Colon (tissue), 2 donors: ENCODE results near the gene FAF2.

Source experiments
- FAIRE-seq: peaks from 2 replicates; lab custom pipeline; 2012; peaks lifted over from hg19 to GRCh38; lab: Jason Lieb, UNC
- donor health status: control.
- donor health status: control.

FAF2 gene

GRCh38 chr5:176507911-176508310 is 59.7 kb downstream of the FAF2 start:
- no peak for FAIRE-seq

- no peak for FAIRE-seq
Observed at GRCh38 chr5:176508603-176509002, 60.4 kb downstream of the FAF2 start.

- no peak for FAIRE-seq
Observed at GRCh38 chr5:176513788-176514187, 65.6 kb downstream of the FAF2 start.

GRCh38 chr5:176514244-176514950 is 66.2 kb downstream of the FAF2 start:
- FAIRE-seq: no peak

- no peak for FAIRE-seq
Observed at GRCh38 chr5:176515396-176515795, 67.2 kb downstream of the FAF2 start.

GRCh38 chr5:176517053-176517661 is 69.0 kb downstream of the FAF2 start:
- FAIRE-seq: no peak

- no peak for FAIRE-seq
Observed at GRCh38 chr5:176519810-176520720, 71.9 kb downstream of the FAF2 start.

GRCh38 chr5:176521286-176521685 is 73.1 kb downstream of the FAF2 start:
- no peak for FAIRE-seq

- no peak for FAIRE-seq
Observed at GRCh38 chr5:176521699-176522263, 73.6 kb downstream of the FAF2 start.

GRCh38 chr5:176524138-176524537 is 76.0 kb downstream of the FAF2 start:
- no peak for FAIRE-seq

- FAIRE-seq: no peak
Observed at GRCh38 chr5:176524987-176525386, 76.8 kb downstream of the FAF2 start.

- FAIRE-seq: no peak
Observed at GRCh38 chr5:176525677-176526076, 77.5 kb downstream of the FAF2 start.

GRCh38 chr5:176526462-176526861 is 78.3 kb downstream of the FAF2 start:
- no peak for FAIRE-seq

- FAIRE-seq: no peak
Observed at GRCh38 chr5:176527246-176528222, 79.3 kb downstream of the FAF2 start.

GRCh38 chr5:176528301-176528700 is 80.1 kb downstream of the FAF2 start:
- no peak for FAIRE-seq

- FAIRE-seq: no peak
Observed at GRCh38 chr5:176528761-176529115, 80.6 kb downstream of the FAF2 start.

GRCh38 chr5:176529116-176529740 is 81.0 kb downstream of the FAF2 start:
- no peak for FAIRE-seq

GRCh38 chr5:176529741-176530141 is 81.6 kb downstream of the FAF2 start:
- FAIRE-seq: no peak

GRCh38 chr5:176530393-176530982 is 82.3 kb downstream of the FAF2 start:
- FAIRE-seq: no peak
